Hepatocyte (in vitro differentiated cells): ENCODE measurements around the gene PYCR2. TPM values are rescaled to one million over a fixed set of nuclear protein-coding genes. Genes with fewer than 3 reads are reported as not detected.

ENCODE experiments used
- DNase-seq: peaks from one replicate; pipeline ENCODE4 v3.0.0-alpha.2; 2016; ENCODE audit warnings: low spot score
- H2AFZ ChIP-seq: fragments of 200-600 bp; sonication (generic); 2 replicates; pipeline ENCODE4 v1.6.0; 2016; ENCODE audit warnings: antibody characterized with exemption, mild to moderate bottlenecking
- H3K27ac ChIP-seq: fragments of 200-600 bp; sonication (generic); 2 replicates; pipeline ENCODE4 v1.5.1; 2016; ENCODE audit warnings: mild to moderate bottlenecking
- H3K27me3 ChIP-seq: fragments of 200-600 bp; sonication (generic); 2 replicates; pipeline ENCODE4 v1.6.1; 2016
- H3K36me3 ChIP-seq: fragments of 200-600 bp; sonication (generic); replicated peaks from 2 replicates; pipeline ENCODE4 v1.5.1; 2016; ENCODE audit warnings: low read depth; ENCODE audit not compliant: insufficient read depth
- H3K4me1 ChIP-seq: fragments of 200-600 bp; sonication (generic); 2 replicates; pipeline ENCODE4 v1.5.1; 2016; ENCODE audit warnings: mild to moderate bottlenecking, moderate library complexity; ENCODE audit not compliant: insufficient read depth
- H3K4me2 ChIP-seq: fragments of 200-600 bp; sonication (generic); 2 replicates; pipeline ENCODE4 v1.6.0; 2016
- H3K4me3 ChIP-seq: fragments of 200-600 bp; sonication (generic); 2 replicates; pipeline ENCODE4 v1.5.1; 2016; ENCODE audit warnings: mild to moderate bottlenecking
- H3K79me2 ChIP-seq: fragments of 200-600 bp; sonication (generic); 2 replicates; pipeline ENCODE4 v1.6.0; 2017; ENCODE audit warnings: mild to moderate bottlenecking
- H3K9me2 ChIP-seq: fragments of 200-600 bp; sonication (generic); replicated peaks from 2 replicates; pipeline ENCODE4 v1.6.0; 2017; ENCODE audit warnings: mild to moderate bottlenecking; ENCODE audit not compliant: insufficient read depth
- H3K9me3 ChIP-seq: fragments of 200-600 bp; sonication (generic); 2 replicates; pipeline ENCODE4 v1.5.1; 2016; ENCODE audit warnings: low read depth, mild to moderate bottlenecking
- H4K20me1 ChIP-seq: fragments of 200-600 bp; sonication (generic); 2 replicates; pipeline ENCODE4 v1.6.0; 2016; ENCODE audit warnings: mild to moderate bottlenecking; ENCODE audit not compliant: insufficient read depth, poor library complexity, severe bottlenecking
- CTCF ChIP-seq: fragments of 200-600 bp; sonication (generic); IDR thresholded peaks from 2 replicates; pipeline ENCODE4 v1.5.1; 2016; ENCODE audit warnings: antibody characterized with exemption, mild to moderate bottlenecking; ENCODE audit not compliant: poor library complexity
- EZH2 ChIP-seq: fragments of 200-600 bp; sonication (generic); IDR thresholded peaks from 2 replicates; pipeline ENCODE4 v1.6.1; 2016; ENCODE audit warnings: antibody characterized with exemption, mild to moderate bottlenecking, borderline replicate concordance
- EZH2phosphoT487 ChIP-seq: fragments of 200-600 bp; sonication (generic); IDR thresholded peaks from one replicate; pipeline ENCODE4 v1.6.1; 2018; ENCODE audit warnings: antibody characterized with exemption, mild to moderate bottlenecking, low read depth, moderate library complexity; ENCODE audit not compliant: unreplicated experiment, severe bottlenecking
- whole genome bisulfite sequencing: methylation state at CpG from one replicate; pipeline ENCODE4 v1.1.6; 2016; ENCODE audit warnings: low lambda C conversion rate; ENCODE audit errors: missing lambda C conversion rate; 5-methylcytosine and 5-hydroxymethylcytosine counted together
- polyA plus RNA-seq: library from polyadenylated mRNA; unstranded; fragments of >200 nt; fragmentation: Nextera tagmentation; extraction: Ambion mirVana; gene quantifications from 2 replicates; pipeline ENCODE4 v1.2.1, GENCODE V29; 2016
- total RNA-seq: library from RNA; depleted of rRNA; stranded (reverse); fragments of >200 nt; gene quantifications from 2 replicates; pipeline ENCODE4 v1.2.3, GENCODE V29; 2014

The PYCR2 gene
- total and polyA plus RNA-seq, 2 experiments from 2014 or later = 33.5 to 49.2 TPM

- no peaks in the 10 kb centered on the region for H3K9me3 ChIP-seq
- H3K9me2 ChIP-seq = no peaks in the 10 kb centered on the region
- H3K27ac ChIP-seq = no peak overlapping the region
- WGBS = 67% methylated on average over 4 of the region's 4 CpGs
- no peak overlapping the region for H3K4me3 ChIP-seq
- DNase-seq = no peak
- TF ChIP-seq EZH2phosphoT487 = no peak
- TF ChIP-seq EZH2 = no peak
- no peak for TF ChIP-seq CTCF
- no peak overlapping the region for H3K4me2 ChIP-seq
- no peaks in the 10 kb centered on the region for H4K20me1 ChIP-seq
- H3K4me1 ChIP-seq = peaks cover under 1% of the 10 kb centered on the region
- no peak overlapping the region for H2AFZ ChIP-seq
- peaks cover 26% of the 10 kb centered on the region for H3K27me3 ChIP-seq
- H3K36me3 ChIP-seq = no peaks in the 10 kb centered on the region
- H3K79me2 ChIP-seq = no peaks in the 10 kb centered on the region
Observed at GRCh38 chr1:225946082-225946620, 22.1 kb upstream of the PYCR2 start.

GRCh38 chr1:225945564-225945963 is 21.5 kb upstream of the PYCR2 start:
- H3K36me3 ChIP-seq = no peaks in the 10 kb centered on the region
- H3K79me2 ChIP-seq = no peaks in the 10 kb centered on the region
- H3K9me2 ChIP-seq = no peaks in the 10 kb centered on the region
- DNase-seq = no peak
- no peak overlapping the region for H3K4me2 ChIP-seq
- H3K9me3 ChIP-seq = no peaks in the 10 kb centered on the region
- peaks cover 5% of the 10 kb centered on the region for H3K4me1 ChIP-seq
- H3K27me3 ChIP-seq = peaks cover 20% of the 10 kb centered on the region
- H2AFZ ChIP-seq = no peak overlapping the region
- no peak overlapping the region for H3K27ac ChIP-seq
- no peak overlapping the region for H3K4me3 ChIP-seq
- no peaks in the 10 kb centered on the region for H4K20me1 ChIP-seq
- 64% methylated on average over 4 of the region's 4 CpGs for WGBS
- no peak for TF ChIP-seq CTCF
- TF ChIP-seq EZH2phosphoT487 = no peak
- TF ChIP-seq EZH2 = no peak

GRCh38 chr1:225944951-225945350 is 20.9 kb upstream of the PYCR2 start:
- H3K9me3 ChIP-seq = no peaks in the 10 kb centered on the region
- no peaks in the 10 kb centered on the region for H3K9me2 ChIP-seq
- TF ChIP-seq EZH2 (no peak), EZH2phosphoT487 (no peak), CTCF (no peak)
- H3K36me3 ChIP-seq = no peaks in the 10 kb centered on the region
- no peak overlapping the region for H3K4me2 ChIP-seq
- H2AFZ ChIP-seq = no peak overlapping the region
- DNase-seq = no peak
- no peak overlapping the region for H3K27ac ChIP-seq
- H3K27me3 ChIP-seq = peaks cover 15% of the 10 kb centered on the region
- no peaks in the 10 kb centered on the region for H4K20me1 ChIP-seq
- no peak overlapping the region for H3K4me3 ChIP-seq
- no peaks in the 10 kb centered on the region for H3K79me2 ChIP-seq
- peaks cover 5% of the 10 kb centered on the region for H3K4me1 ChIP-seq
- WGBS = 81% methylated on average over 7 of the region's 7 CpGs
